HG02642 (cell line): ENCODE results near the gene PDCD6IP.
A peak's percentile ranks its signal among the peaks of the same experiment; 100 is the strongest.
"Not testable (repeated sequence)": the region's sequence is repeated elsewhere in the genome, so short reads cannot be mapped to it uniquely, and the experiment has no call there.

Experiments
- ATAC-seq: cut with Tn5 transposase; IDR thresholded peaks from one replicate; pipeline ENCODE4 v1.9.1; 2021; ENCODE audit warnings: mild to moderate bottlenecking; ENCODE audit not compliant: unreplicated experiment, poor library complexity

Gene PDCD6IP, protein sequence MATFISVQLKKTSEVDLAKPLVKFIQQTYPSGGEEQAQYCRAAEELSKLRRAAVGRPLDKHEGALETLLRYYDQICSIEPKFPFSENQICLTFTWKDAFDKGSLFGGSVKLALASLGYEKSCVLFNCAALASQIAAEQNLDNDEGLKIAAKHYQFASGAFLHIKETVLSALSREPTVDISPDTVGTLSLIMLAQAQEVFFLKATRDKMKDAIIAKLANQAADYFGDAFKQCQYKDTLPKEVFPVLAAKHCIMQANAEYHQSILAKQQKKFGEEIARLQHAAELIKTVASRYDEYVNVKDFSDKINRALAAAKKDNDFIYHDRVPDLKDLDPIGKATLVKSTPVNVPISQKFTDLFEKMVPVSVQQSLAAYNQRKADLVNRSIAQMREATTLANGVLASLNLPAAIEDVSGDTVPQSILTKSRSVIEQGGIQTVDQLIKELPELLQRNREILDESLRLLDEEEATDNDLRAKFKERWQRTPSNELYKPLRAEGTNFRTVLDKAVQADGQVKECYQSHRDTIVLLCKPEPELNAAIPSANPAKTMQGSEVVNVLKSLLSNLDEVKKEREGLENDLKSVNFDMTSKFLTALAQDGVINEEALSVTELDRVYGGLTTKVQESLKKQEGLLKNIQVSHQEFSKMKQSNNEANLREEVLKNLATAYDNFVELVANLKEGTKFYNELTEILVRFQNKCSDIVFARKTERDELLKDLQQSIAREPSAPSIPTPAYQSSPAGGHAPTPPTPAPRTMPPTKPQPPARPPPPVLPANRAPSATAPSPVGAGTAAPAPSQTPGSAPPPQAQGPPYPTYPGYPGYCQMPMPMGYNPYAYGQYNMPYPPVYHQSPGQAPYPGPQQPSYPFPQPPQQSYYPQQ

DNA sequence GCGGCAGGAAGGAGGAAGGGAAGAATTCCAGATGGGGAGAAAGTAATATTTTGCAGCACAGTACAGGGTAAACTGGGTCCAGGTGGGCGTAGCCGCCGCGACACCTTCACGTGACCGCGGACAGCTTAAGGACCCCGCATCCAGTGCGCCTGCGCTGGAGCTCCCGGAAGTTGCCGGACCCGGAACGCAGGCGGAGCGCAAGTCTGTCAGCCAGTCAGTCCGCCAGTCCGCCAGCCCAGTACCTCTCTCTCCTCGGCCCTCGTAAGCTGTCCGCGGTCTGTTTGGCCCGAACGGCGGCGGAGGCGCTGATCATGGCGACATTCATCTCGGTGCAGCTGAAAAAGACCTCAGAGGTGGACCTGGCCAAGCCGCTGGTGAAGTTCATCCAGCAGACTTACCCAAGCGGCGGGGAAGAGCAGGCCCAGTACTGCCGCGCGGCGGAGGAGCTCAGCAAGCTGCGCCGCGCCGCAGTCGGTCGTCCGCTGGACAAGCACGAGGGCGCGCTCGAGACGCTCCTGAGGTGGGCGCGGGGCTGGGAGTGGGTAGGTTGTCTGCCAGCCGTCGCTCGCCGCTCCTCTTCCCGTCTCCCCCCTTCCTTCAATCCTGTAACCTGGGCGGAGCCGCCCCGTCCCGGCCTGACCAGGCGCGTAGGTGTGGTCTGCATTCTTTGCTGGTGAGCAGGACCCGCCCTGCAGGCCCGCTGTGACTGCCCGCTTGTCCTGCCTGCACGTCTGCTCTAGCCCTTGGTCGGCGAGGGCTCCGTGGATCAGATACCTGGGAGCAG lies at the start of gene PDCD6IP:
PDCD6IP (plus strand) TSS at position 213 of the 784 bp plus-strand sequence; CDS start at position 312, 99 bp downstream.
- ATAC-seq = peak; percentile 95

DNA sequence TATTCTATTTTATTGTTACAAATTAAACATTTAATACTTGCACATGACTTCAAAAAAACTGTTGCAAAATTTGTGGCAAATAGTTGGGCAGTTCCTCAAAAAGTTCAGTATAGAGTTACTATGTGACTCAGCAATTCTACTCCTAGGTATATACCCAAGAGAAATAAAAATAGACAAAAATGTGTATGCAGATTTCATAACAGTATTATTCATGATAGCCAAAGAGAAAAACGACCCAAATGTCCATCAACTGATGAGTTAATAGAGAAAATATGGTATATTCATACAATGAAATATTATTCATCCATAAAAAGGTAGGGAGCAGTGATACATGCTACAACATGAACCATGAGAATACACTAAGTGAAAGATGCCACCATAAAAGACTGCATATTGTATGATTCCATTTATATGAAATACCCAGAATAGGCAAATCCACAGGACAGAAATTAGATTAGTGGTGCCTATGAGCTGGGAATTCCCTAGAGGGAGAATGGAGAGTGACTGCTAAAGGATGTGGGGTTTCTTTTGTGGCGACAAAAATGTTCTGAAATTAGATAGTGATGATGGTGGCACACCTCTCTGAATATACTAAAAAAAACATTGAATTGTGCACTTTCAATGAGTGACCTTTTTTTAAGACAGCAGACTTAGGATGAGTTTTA lies 48.8 kb upstream of the PDCD6IP start:
- no peak for ATAC-seq

DNA sequence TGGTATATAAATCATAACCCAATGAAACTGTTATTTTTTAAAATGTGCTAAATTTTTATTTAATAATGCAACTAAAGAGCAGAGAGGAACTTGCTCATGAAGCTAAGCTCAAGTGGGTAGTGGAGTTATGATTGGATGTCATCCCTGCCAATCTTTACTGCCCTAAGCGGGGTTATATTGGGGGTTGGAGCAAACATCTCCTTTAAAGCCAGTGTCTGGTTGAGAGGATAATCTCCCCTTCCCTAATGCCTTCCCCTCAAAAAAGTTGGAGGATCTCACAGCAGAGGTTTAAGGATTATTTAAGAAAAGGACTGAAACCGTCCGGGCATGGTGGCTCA lies 48.2 kb upstream of the PDCD6IP start:
- ATAC-seq = no peak

DNA sequence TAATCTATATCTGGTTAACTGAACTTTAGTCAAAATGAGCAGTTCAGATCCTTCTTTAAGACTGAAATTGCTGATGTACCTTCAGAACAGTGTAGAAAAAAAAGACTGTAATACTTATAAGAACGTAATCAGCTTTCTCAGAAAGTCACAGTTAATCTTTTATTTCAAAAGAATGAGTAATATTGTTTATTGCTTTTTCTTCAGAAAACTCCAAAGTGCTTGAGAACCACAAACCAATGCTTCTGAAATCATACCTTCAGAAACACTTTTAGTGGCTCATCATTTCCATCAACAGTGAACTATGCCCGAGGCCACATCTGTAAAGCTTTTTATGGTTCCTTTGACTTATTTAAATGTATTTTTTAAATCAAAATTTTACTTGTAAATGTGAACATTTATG lies 47.1 kb upstream of the PDCD6IP start:
- no peak for ATAC-seq

GRCh38 chr3:33754391-33754790 lies 44.0 kb upstream of the PDCD6IP start:
- not testable (repeated sequence) for ATAC-seq

GRCh38 chr3:33758281-33758680 lies 40.1 kb upstream of the PDCD6IP start:
- ATAC-seq = no peak

GRCh38 chr3:33758864-33759263 lies 39.6 kb upstream of the PDCD6IP start:
- ATAC-seq = no peak

DNA sequence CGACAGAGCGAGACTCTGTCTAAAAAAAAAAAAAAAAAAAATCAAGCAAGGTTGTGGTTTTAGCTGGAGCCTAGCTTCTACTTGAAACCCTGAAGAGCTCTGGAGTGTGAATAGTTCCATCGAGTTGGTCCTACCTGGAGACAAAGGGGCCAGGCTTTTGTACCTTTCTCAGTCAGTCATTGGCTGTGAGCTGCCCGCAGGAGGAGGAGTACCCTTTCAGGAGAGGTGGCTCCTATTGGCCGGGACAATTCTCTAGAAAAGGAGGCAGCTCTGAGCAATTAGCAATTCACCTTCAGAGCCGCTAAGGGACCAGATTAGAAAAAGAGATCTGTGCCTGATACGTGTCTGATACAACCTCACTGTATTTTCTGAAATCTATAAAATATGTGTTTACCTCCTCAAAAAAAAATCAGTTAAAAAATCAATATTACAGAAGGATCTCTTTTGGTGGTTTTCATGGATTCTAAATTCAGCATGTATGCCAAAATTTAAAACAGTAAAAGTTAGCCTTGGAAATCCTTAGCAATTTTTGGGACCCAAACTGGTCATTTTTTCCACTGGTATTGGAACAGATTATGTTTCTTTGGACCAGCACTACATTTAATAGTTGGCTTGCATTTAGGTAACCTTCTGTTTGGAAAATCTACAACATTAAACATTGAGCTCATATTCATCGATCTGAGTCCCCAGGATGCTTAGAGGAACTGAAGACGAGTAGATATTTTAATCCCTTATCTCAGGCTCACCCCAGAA lies 29.7 kb upstream of the PDCD6IP start:
- no peak for ATAC-seq

GRCh38 chr3:33773637-33774036 lies 24.8 kb upstream of the PDCD6IP start:
- ATAC-seq = no peak

GRCh38 chr3:33775363-33775762 lies 23.1 kb upstream of the PDCD6IP start:
- no peak for ATAC-seq

- ATAC-seq = no peak
Measured at GRCh38 chr3:33777996-33778395, 20.4 kb upstream of the PDCD6IP start.

- no peak for ATAC-seq
Measured at GRCh38 chr3:33779751-33780150, 18.7 kb upstream of the PDCD6IP start.

DNA sequence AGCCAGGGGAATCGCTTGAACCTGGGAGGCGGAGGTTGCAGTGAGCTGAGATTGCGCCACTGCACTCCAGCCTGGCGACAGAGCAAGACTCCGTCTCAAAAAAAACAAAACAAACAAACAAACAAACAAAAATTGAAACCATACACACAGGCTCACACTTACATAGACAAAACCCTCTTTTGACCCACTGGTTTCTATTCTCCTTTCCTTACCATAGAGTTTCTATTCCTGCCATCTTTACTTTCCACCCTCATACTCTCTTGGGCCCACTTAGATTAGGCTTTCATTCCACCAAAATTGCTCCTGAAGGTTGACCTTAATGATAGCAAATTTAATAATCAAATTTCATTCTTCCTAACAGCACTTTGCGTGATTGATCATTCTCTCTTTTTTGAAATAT lies 17.0 kb upstream of the PDCD6IP start:
- ATAC-seq = not testable (repeated sequence)

GRCh38 chr3:33786565-33787327 lies 11.7 kb upstream of the PDCD6IP start:
- ATAC-seq = no peak

DNA sequence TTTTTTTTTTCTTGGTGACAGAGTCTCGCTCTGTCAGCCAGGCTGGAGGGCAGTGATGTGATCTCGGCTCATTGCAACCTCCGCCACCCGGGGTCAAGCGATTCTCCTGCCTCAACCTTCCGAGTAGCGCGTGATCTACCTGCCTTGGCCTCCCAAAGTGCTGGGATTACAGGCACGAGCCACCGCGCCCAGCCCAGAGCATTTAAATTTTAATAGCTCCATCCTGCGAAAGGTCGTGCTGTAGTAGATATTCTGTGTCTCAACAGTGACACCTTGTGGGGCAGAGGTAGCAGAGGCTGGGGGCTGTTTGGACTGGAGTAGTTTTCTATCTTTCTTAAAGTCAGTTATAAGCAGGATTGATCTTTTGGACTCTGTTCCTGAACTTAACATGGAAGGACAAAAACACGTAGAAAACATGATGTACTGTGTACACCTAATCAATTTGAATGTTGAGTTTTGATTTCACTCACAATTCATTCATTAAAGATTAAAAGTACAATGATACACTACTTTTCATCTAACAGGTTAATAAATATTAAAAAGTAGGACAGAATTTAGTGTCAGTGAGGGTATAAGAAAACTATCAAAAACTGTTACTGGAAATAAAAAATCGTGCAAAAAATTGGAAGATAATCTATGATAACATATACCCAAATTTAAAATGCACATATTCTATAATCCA lies 11.0 kb upstream of the PDCD6IP start:
- ATAC-seq = peak; percentile 74

- ATAC-seq = no peak
Measured at GRCh38 chr3:33789183-33789954, 9.1 kb upstream of the PDCD6IP start.

- no peak for ATAC-seq
Measured at GRCh38 chr3:33790091-33790490, 8.3 kb upstream of the PDCD6IP start.
